Astrocyte of the spinal cord (primary cell): Measurements from ENCODE around the gene RTN1.

Experiments used
- DNase-seq: peaks from one replicate; pipeline ENCODE4 v3.0.0; 2011; ENCODE audit warnings: low read depth, low spot score
- H3K4me3 ChIP-seq: 2 replicates; pipeline ENCODE4 v1.5.1; 2011; ENCODE audit warnings: low read depth, mild to moderate bottlenecking, low read length, moderate library complexity
- CTCF ChIP-seq: IDR thresholded peaks from 2 replicates; pipeline ENCODE4 v1.5.1; 2012; ENCODE audit warnings: low read depth, mild to moderate bottlenecking, low read length, inconsistent platforms
- in situ Hi-C: cut with HindIII; loops from 2 replicates; pipeline ENCODE4 v1.10.0; 2017; ENCODE audit warnings: low sequenced_read_pairs

Gene RTN1

GRCh38 chr14:59769586-59769985 lies 101.0 kb downstream of the RTN1 start:
- no peak for TF ChIP-seq CTCF
- no peak for DNase-seq
- in situ Hi-C loops = no loop called here
- H3K4me3 ChIP-seq = no peak overlapping the region

- peak; percentile 27 for DNase-seq
- in situ Hi-C loops = no loop called here
- H3K4me3 ChIP-seq = no peak overlapping the region
- no peak for TF ChIP-seq CTCF
These were observed 101.7 kb downstream of the RTN1 start for GRCh38 chr14:59768855-59769375.

- no peak overlapping the region for H3K4me3 ChIP-seq
- no peak for TF ChIP-seq CTCF
- in situ Hi-C loops = no loop called here
- no peak for DNase-seq
These were observed 108.7 kb downstream of the RTN1 start for GRCh38 chr14:59761851-59762250.

DNA sequence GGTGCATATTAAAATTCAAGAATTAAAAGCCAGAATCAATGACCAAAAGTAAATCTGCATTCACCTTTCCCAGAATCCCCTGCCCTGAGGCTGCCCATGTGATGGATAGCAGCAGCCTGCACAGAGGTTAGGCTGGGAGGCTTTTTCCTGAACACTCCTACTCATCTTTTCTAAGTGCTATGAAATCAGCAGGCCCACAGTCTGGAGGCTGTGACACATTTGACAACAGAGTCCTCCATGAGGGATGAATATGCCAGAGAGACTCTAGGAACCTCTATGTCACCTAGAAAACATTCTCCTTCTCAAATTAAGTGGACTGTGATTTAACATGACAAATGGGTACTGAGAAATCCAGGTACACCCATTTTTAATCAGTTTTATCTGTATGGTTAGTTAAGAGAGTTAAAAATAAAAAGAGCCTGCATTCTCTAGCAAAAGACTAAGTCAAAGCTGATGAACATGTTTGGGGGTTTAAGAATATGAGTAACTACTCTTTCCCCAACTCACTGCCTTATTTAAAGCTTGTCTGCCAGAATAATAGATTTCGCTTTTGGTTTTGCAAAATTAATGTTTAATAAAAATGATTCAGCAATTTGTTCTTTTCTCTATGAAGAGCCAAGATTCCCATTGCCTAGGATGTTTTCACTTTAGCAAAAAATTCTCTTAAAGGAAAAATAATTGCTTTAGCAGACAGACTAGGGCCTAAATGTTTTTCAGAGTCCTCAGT lies 115.0 kb downstream of the RTN1 start:
- DNase-seq = no peak
- in situ Hi-C loops = no loop called here
- no peak for TF ChIP-seq CTCF

GRCh38 chr14:59754256-59754655 lies 116.3 kb downstream of the RTN1 start:
- peak; percentile 19 for DNase-seq
- in situ Hi-C loops = no loop called here
- no peak for TF ChIP-seq CTCF
- H3K4me3 ChIP-seq = no peak overlapping the region

More for the DNA sequence above, 115.0 kb downstream of the RTN1 start:
- H3K4me3 ChIP-seq = no peak overlapping the region

DNA sequence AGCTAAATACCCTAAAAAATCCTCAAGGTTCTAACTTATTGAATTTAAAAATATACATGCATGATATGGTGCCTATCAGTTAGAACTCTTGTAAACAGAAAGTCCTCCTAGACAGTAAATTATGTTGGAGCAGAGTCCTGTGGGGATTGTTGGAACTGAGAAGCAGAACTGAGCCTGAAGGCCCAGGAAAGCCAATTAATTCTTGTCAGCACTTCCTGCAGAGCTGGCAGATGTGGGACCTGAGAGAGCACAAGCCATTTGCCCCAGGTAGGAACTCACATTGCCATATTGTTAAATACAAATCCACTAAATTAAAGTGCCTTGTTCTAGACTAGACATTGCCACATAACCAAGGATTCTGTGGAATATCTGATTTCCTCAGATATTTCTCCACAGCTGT lies 117.1 kb downstream of the RTN1 start:
- in situ Hi-C loops = no loop called here
- H3K4me3 ChIP-seq = no peak overlapping the region
- no peak for TF ChIP-seq CTCF
- DNase-seq = no peak
